ENCODE results near the gene SLC26A5.

DNA sequence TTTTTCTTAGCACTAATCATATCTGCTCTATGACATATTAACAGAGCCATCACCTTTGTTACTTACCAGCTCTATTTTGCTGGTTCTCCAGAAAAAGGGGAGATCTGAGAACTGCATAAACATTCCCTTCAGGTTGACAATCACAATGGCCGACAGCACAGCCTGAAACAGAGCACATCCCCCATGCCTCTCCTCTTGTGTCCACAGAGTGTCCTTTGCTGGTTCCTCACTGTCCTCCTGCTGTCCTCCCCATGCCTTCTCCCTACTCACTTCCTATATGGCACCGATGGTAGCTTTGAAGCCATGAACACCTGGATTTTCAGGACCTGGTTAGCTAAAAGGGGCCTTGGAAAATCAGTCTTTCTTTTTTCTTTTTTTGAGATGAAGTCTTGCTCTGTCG, 56.7 kb downstream of the SLC26A5 start:
- TF ChIP-seq POLR2AphosphoS5 (IDR thresholded peaks at IDR 0.05; ENCODE audit: insufficient read depth, low read depth, low read length) = no peak
- TF ChIP-seq, protein P1, sequence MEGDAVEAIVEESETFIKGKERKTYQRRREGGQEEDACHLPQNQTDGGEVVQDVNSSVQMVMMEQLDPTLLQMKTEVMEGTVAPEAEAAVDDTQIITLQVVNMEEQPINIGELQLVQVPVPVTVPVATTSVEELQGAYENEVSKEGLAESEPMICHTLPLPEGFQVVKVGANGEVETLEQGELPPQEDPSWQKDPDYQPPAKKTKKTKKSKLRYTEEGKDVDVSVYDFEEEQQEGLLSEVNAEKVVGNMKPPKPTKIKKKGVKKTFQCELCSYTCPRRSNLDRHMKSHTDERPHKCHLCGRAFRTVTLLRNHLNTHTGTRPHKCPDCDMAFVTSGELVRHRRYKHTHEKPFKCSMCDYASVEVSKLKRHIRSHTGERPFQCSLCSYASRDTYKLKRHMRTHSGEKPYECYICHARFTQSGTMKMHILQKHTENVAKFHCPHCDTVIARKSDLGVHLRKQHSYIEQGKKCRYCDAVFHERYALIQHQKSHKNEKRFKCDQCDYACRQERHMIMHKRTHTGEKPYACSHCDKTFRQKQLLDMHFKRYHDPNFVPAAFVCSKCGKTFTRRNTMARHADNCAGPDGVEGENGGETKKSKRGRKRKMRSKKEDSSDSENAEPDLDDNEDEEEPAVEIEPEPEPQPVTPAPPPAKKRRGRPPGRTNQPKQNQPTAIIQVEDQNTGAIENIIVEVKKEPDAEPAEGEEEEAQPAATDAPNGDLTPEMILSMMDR (IDR thresholded peaks at IDR 0.05; ENCODE audit: extremely low read depth in 1 of 2, insufficient read depth in 1 of 2, low read depth in 1 of 2, low read length in 2 of 2) = no peak
